H9 (cell line): ENCODE data around the gene BHLHE23. TPM values are rescaled to one million over a fixed set of nuclear protein-coding genes. Genes with fewer than 3 reads are reported as not detected.
A peak's percentile ranks its signal among the peaks of the same experiment; 100 is the strongest.

ENCODE experiments used
- DNase-seq: peaks from one replicate; pipeline ENCODE4 v3.0.0-alpha.2; 2017
- H2AFZ ChIP-seq: one replicate; pipeline ENCODE4 v1.6.1; 2013; ENCODE audit warnings: mild to moderate bottlenecking, low read length, control low read depth, moderate library complexity
- H2AK5ac ChIP-seq: 2 replicates; pipeline ENCODE4 v1.6.1; 2013; ENCODE audit warnings: low read length, control low read depth, mixed read lengths; ENCODE audit not compliant: insufficient read length
- H2BK120ac ChIP-seq: one replicate; pipeline ENCODE4 v1.6.1; 2013; ENCODE audit warnings: low read depth, mild to moderate bottlenecking, low read length, control low read depth, inconsistent platforms; ENCODE audit not compliant: poor library complexity, severe bottlenecking
- H2BK12ac ChIP-seq: 2 replicates; pipeline ENCODE4 v1.6.1; 2013; ENCODE audit warnings: low read length, control low read depth, mixed read lengths, low read depth; ENCODE audit not compliant: insufficient read length
- H2BK15ac ChIP-seq: 2 replicates; pipeline ENCODE4 v1.6.1; 2013; ENCODE audit warnings: low read depth, low read length, control low read depth
- H2BK20ac ChIP-seq: one replicate; pipeline ENCODE4 v1.6.1; 2013; ENCODE audit warnings: low read depth, mild to moderate bottlenecking, low read length, control low read depth, inconsistent platforms; ENCODE audit not compliant: poor library complexity, severe bottlenecking
- H2BK5ac ChIP-seq: 2 replicates; pipeline ENCODE4 v1.6.1; 2013; ENCODE audit warnings: low read length, control low read depth, mixed read lengths; ENCODE audit not compliant: insufficient read length
- H3K14ac ChIP-seq: 2 replicates; pipeline ENCODE4 v1.6.1; 2013; ENCODE audit warnings: low read length, control low read depth; ENCODE audit not compliant: insufficient read depth
- H3K18ac ChIP-seq: 2 replicates; pipeline ENCODE4 v1.6.1; 2013; ENCODE audit warnings: low read depth, mild to moderate bottlenecking, mixed read lengths, low read length, control low read depth; ENCODE audit not compliant: insufficient read length
- H3K23ac ChIP-seq: 2 replicates; pipeline ENCODE4 v1.6.1; 2013; ENCODE audit warnings: low read length, control low read depth, mixed read lengths, low read depth; ENCODE audit not compliant: insufficient read length
- H3K23me2 ChIP-seq: 2 replicates; pipeline ENCODE4 v1.6.1; 2013; ENCODE audit warnings: low read depth, mild to moderate bottlenecking, mixed read lengths, low read length, control low read depth; ENCODE audit not compliant: insufficient read length, poor library complexity, severe bottlenecking
- H3K27ac ChIP-seq: 2 replicates; pipeline ENCODE4 v1.5.1; 2013; ENCODE audit warnings: low read length, control low read depth, mixed read lengths, low read depth; ENCODE audit not compliant: insufficient read length
- H3K27me3 ChIP-seq: 2 replicates; pipeline ENCODE4 v1.6.1; 2013; ENCODE audit warnings: low read length, control low read depth, inconsistent platforms; ENCODE audit not compliant: insufficient read depth
- H3K4ac ChIP-seq: 2 replicates; pipeline ENCODE4 v1.6.1; 2013; ENCODE audit warnings: low read depth, mild to moderate bottlenecking, control low read depth, inconsistent platforms, low read length, moderate library complexity
- H3K4me1 ChIP-seq: 2 replicates; pipeline ENCODE4 v1.6.1; 2013; ENCODE audit warnings: low read length, control low read depth, inconsistent platforms; ENCODE audit not compliant: insufficient read depth
- H3K4me2 ChIP-seq: 2 replicates; pipeline ENCODE4 v1.6.1; 2013; ENCODE audit warnings: low read length, control low read depth, mixed read lengths; ENCODE audit not compliant: insufficient read length, insufficient read depth
- H3K56ac ChIP-seq: 2 replicates; pipeline ENCODE4 v1.6.1; 2013; ENCODE audit warnings: low read depth, mild to moderate bottlenecking, mixed read lengths, low read length, control low read depth; ENCODE audit not compliant: insufficient read length
- H3K79me1 ChIP-seq: 2 replicates; pipeline ENCODE4 v1.6.1; 2013; ENCODE audit warnings: low read depth, mild to moderate bottlenecking, moderate library complexity, low read length, control low read depth, inconsistent platforms; ENCODE audit not compliant: insufficient read depth, poor library complexity, severe bottlenecking
- H3K79me2 ChIP-seq: 2 replicates; pipeline ENCODE4 v1.6.1; 2013; ENCODE audit warnings: low read length, control low read depth, inconsistent platforms; ENCODE audit not compliant: insufficient read depth
- H3K9ac ChIP-seq: 2 replicates; pipeline ENCODE4 v1.6.1; 2013; ENCODE audit warnings: low read length, control low read depth, mixed read lengths; ENCODE audit not compliant: insufficient read length; ENCODE audit errors: extremely low read depth
- H3K9me3 ChIP-seq: one replicate; pipeline ENCODE4 v1.6.1; 2013; ENCODE audit warnings: low read depth, low read length, inconsistent platforms; ENCODE audit not compliant: control insufficient read depth
- H3T11ph ChIP-seq: one replicate; pipeline ENCODE4 v1.6.1; 2013; ENCODE audit warnings: mild to moderate bottlenecking, low read length, control low read depth, inconsistent platforms
- H4K20me1 ChIP-seq: one replicate; pipeline ENCODE4 v1.6.1; 2013; ENCODE audit not compliant: control insufficient read depth, insufficient read length, insufficient read depth
- H4K5ac ChIP-seq: 2 replicates; pipeline ENCODE4 v1.6.1; 2013; ENCODE audit warnings: low read depth, mild to moderate bottlenecking, mixed read lengths, low read length, control low read depth; ENCODE audit not compliant: insufficient read length
- H4K8ac ChIP-seq: replicated peaks from 2 replicates; pipeline ENCODE4 v1.6.1; 2013; ENCODE audit warnings: low read length, control low read depth, mixed read lengths, low read depth; ENCODE audit not compliant: insufficient read length
- H4K91ac ChIP-seq: 2 replicates; pipeline ENCODE4 v1.6.1; 2013; ENCODE audit warnings: low read depth, mild to moderate bottlenecking, moderate library complexity, mixed read lengths, low read length, control low read depth; ENCODE audit not compliant: insufficient read length
- H3K27ac Mint-ChIP-seq, 3 experiments: 2 replicates in 2 of 3; 3 replicates in 1 of 3; pipeline ENCODE4 v1.8.0; 2020 to 2021; ENCODE audit warnings: mixed read lengths in 3 of 3, mild to moderate bottlenecking in 1 of 3, moderate library complexity in 1 of 3
- H3K27me3 Mint-ChIP-seq: 2 replicates; pipeline ENCODE4 v1.8.0; 2021; ENCODE audit warnings: low read depth, mild to moderate bottlenecking, moderate library complexity, mixed read lengths
- H3K36me3 Mint-ChIP-seq, 3 experiments: 2 replicates in 2 of 3; 3 replicates in 1 of 3; pipeline ENCODE4 v1.8.0; 2020 to 2021; ENCODE audit warnings: low read depth in 3 of 3, mixed read lengths in 3 of 3; ENCODE audit not compliant: insufficient read depth in 1 of 3
- H3K4me1 Mint-ChIP-seq, 2 experiments: 2 replicates each; pipeline ENCODE4 v1.8.0; 2020; ENCODE audit warnings: mixed read lengths in 2 of 2
- H3K4me3 Mint-ChIP-seq, 2 experiments: 2 replicates in 1 of 2; 3 replicates in 1 of 2; pipeline ENCODE4 v1.8.0; 2020 to 2021; ENCODE audit warnings: mild to moderate bottlenecking in 2 of 2, mixed read lengths in 2 of 2, moderate library complexity in 1 of 2
- H3K9me3 Mint-ChIP-seq, 2 experiments: 2 replicates in 1 of 2; 3 replicates in 1 of 2; pipeline ENCODE4 v1.8.0; 2020; ENCODE audit warnings: mild to moderate bottlenecking in 2 of 2, mixed read lengths in 2 of 2, moderate library complexity in 1 of 2
- WGBS: extraction: QIAGEN DNeasy Blood & Tissue Kit; methylation state at CpG from one replicate; pipeline ENCODE4 v1.1.7; 2013; ENCODE audit warnings: missing lambda C conversion rate, low lambda C conversion rate, mixed read lengths; ENCODE audit not compliant: insufficient read length; ENCODE audit errors: extremely low coverage; 5-methylcytosine and 5-hydroxymethylcytosine counted together
- total RNA-seq: library from RNA; stranded (reverse); gene quantifications from 2 replicates; pipeline ENCODE4 v1.2.1, GENCODE V29; 2021
- TF ChIP-seq, protein P1 (sequence below): fragments of 200-600 bp; sonication (generic); conservative IDR thresholded peaks from 3 replicates; pipeline ENCODE4 v1.8.0; 2021; ENCODE audit warnings: antibody characterized with exemption, mild to moderate bottlenecking

BHLHE23 gene
- total RNA-seq, 1 experiment from 2014 or later = 0.35 TPM

DNA sequence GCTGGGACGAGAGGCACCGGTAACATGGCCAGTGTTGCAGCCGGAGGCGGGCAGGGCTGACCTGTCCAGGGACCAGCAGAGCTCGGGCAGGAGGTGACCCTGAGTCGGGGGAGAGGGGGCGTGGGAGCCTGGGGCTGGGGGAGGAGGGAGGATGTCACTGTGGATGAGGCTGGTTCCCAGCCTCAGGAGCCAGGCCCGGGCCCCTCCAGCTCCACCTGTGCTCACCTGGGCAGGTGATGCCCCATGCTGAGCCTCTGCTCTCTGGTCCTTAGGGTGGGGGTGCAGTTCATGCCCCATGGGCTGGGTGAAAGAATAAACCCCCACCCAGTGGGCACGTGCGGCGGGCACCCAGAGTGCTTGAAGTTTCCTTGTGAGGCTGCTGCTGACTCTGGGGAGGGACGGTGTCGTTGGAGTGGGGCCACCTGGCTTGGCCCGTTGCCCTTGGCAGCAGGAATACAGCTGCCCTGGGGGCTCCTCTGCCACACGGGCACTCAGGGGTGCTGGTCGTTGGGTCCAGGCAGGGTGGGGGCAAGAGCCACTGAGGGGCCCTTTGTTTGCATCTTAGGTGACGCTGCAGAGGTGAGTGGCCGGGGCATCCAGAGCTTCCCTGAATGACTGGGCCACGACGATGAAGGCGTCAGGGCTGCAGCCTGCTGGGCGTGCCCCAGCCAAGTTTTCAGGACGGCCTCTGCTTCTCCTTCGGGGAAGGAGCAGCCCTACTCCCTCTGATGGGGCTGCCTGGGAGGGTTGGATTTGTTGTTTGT is 24.7 kb upstream of the BHLHE23 start:
- Histone ChIP-seq H3K27me3 (no peaks in the 10 kb centered on the region), H3K23me2 (peaks cover 4% of the 10 kb centered on the region), H3K4ac (no peak overlapping the region), H3K79me1 (no peaks in the 10 kb centered on the region), H3K14ac (no peak overlapping the region; the same call in 1 of the 2 replicates), H3K56ac (no peak overlapping the region), H4K5ac (no peak overlapping the region), H2AK5ac (no peak overlapping the region), H2BK12ac (no peak overlapping the region), H3K79me2 (no peaks in the 10 kb centered on the region), H3K23ac (no peak overlapping the region), H3K4me2 (no peak overlapping the region), H2BK20ac (no peak overlapping the region), H2BK15ac (no peak overlapping the region), H3K4me1 (peaks cover 3% of the 10 kb centered on the region; the same call in 1 of the 2 replicates), H4K8ac (no peak overlapping the region), H4K20me1 (no peaks in the 10 kb centered on the region), H3K9me3 (no peaks in the 10 kb centered on the region), H2BK120ac (no peak overlapping the region), H3K18ac (no peak overlapping the region), H3T11ph (no peak overlapping the region), H3K9ac (no peak overlapping the region), H2AFZ (no peak overlapping the region), H2BK5ac (no peak overlapping the region), H4K91ac (peak overlapping the region; percentile 17), H3K27ac (no peak overlapping the region)
- H3K27ac Mint-ChIP-seq = 0 out of 7 replicates have a peak overlapping the region, but pooled peaks of 1 of the 3 experiments have one; percentile 55
- no peaks in the 10 kb centered on the region for H3K9me3 Mint-ChIP-seq
- TF ChIP-seq, protein P1, sequence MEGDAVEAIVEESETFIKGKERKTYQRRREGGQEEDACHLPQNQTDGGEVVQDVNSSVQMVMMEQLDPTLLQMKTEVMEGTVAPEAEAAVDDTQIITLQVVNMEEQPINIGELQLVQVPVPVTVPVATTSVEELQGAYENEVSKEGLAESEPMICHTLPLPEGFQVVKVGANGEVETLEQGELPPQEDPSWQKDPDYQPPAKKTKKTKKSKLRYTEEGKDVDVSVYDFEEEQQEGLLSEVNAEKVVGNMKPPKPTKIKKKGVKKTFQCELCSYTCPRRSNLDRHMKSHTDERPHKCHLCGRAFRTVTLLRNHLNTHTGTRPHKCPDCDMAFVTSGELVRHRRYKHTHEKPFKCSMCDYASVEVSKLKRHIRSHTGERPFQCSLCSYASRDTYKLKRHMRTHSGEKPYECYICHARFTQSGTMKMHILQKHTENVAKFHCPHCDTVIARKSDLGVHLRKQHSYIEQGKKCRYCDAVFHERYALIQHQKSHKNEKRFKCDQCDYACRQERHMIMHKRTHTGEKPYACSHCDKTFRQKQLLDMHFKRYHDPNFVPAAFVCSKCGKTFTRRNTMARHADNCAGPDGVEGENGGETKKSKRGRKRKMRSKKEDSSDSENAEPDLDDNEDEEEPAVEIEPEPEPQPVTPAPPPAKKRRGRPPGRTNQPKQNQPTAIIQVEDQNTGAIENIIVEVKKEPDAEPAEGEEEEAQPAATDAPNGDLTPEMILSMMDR = no peak
- H3K36me3 Mint-ChIP-seq = no peaks in the 10 kb centered on the region
- no CpG with 5 or more reads among the region's 24 CpGs for WGBS
- DNase-seq = no peak
- peaks cover 28% of the 10 kb centered on the region for H3K27me3 Mint-ChIP-seq
- H3K4me1 Mint-ChIP-seq = peaks cover 38 to 66% of the 10 kb centered on the region in 2 experiments
- peak overlapping the region in 1 of 2 experiments; percentile 14; a peak in 2 of 5 replicates for H3K4me3 Mint-ChIP-seq
